Fibroblast of lung (primary cell): ENCODE measurements around the gene TECPR2.

Source experiments
- CTCF ChIP-seq, 2 donors: IDR thresholded peaks in 1 of 2; conservative IDR thresholded peaks in 1 of 2; 1 replicate in 1 of 2; 2 replicates in 1 of 2; pipeline ENCODE4 v1.5.1; 2011 to 2012; ENCODE audit warnings: low read length in 2 of 2, control low read depth in 1 of 2, inconsistent platforms in 1 of 2, low read depth in 1 of 2, mild to moderate bottlenecking in 1 of 2
- EZH2 ChIP-seq: IDR thresholded peaks from 2 replicates; pipeline ENCODE4 v1.5.1; 2012; ENCODE audit warnings: low read length, control low read depth, mild to moderate bottlenecking; ENCODE audit errors: missing control alignments

- TF ChIP-seq CTCF (conservative IDR thresholded peaks at IDR 0.05 in 1 of 2, IDR thresholded peaks at IDR 0.05 in 1 of 2; ENCODE audit: low read depth in 1 of 2, low read length in 2 of 2) (no peak), EZH2 (no peak)
Measured at GRCh38 chr14:102418169-102418852, 55.6 kb downstream of the TECPR2 start.
